Head of caudate nucleus (tissue), 42 donors: Measurements from ENCODE around the gene GPAM.
"Not testable (repeated sequence)": the region's sequence is repeated elsewhere in the genome, so short reads cannot be mapped to it uniquely, and the experiment has no call there.

Source experiments
- DNase-seq, 42 donors: peaks; one replicate each; pipeline versions ENCODE4 v3.0.0 to v3.0.0-alpha.2; 2020 to 2021; ENCODE audit warnings: mixed read lengths in 7 of 42
- intact Hi-C: fragments of 100-400 bp; cut with DNase I; formaldehyde crosslinking; loops from one replicate; pipeline ENCODE4 v1.15.0; 2022

The GPAM gene, protein sequence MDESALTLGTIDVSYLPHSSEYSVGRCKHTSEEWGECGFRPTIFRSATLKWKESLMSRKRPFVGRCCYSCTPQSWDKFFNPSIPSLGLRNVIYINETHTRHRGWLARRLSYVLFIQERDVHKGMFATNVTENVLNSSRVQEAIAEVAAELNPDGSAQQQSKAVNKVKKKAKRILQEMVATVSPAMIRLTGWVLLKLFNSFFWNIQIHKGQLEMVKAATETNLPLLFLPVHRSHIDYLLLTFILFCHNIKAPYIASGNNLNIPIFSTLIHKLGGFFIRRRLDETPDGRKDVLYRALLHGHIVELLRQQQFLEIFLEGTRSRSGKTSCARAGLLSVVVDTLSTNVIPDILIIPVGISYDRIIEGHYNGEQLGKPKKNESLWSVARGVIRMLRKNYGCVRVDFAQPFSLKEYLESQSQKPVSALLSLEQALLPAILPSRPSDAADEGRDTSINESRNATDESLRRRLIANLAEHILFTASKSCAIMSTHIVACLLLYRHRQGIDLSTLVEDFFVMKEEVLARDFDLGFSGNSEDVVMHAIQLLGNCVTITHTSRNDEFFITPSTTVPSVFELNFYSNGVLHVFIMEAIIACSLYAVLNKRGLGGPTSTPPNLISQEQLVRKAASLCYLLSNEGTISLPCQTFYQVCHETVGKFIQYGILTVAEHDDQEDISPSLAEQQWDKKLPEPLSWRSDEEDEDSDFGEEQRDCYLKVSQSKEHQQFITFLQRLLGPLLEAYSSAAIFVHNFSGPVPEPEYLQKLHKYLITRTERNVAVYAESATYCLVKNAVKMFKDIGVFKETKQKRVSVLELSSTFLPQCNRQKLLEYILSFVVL

DNA sequence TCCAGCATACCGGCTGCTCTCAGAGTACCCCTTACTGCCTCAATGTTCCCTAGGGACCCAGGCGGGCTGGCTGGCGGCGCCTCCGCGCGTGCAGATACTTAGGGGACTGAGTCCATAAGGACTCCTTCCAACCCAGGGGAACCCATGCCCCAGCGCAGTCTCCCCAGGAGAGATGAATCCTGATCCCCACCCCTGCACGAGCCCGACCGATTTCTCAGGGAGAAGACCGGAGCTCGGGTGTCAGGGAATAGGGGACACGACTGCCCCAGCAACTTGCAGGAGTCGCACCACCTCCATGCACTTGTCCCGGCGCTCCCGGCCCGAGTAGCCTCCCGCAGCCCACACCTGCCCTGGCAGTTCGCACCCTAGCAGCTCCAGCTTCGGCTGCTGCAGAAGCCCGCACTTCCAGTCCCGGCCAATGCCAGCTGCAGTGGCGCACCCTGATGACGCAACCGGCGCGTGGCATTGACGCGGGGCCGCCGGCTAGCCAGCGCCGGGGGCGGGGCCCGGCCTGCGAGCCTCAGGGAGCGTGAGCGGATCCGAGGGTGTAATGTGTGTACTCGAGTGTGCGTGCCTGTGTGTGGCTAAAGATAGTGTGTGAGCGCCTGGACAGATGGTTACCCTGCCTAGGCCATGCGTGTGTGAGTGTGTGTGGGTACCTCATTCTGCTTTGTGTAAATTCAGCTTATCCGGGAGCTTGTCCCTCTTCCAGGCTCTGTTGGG, at the start of gene GPAM:
Gene GPAM (minus strand): TSS at position 437 of the 723 bp plus-strand sequence. CDS start 1,981 bp downstream, outside the sequence.
- intact Hi-C loops, result no loop called here
- peak; percentile 89 to 100 (median 97) for DNase-seq

DNA sequence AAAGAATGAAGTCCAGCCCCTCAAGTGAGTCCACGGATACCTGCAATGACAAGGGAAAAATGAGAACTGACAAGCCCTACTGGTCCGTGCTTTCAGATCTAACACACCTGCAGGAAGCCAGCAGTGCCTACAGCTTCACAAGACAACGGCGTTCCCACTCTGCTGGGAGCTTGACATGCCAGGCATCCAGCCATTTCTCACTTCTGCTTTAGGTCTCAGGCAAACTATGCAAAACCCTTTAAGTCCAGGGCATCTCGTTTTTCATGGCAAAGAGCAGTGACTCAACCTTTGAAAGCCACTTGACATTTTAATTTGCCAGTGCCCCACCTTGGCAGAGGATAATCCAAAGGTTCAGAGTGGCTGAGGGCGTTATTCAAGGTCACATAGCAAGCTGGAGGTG, 49.1 kb upstream of the GPAM start:
- DNase-seq, result no peak

DNA sequence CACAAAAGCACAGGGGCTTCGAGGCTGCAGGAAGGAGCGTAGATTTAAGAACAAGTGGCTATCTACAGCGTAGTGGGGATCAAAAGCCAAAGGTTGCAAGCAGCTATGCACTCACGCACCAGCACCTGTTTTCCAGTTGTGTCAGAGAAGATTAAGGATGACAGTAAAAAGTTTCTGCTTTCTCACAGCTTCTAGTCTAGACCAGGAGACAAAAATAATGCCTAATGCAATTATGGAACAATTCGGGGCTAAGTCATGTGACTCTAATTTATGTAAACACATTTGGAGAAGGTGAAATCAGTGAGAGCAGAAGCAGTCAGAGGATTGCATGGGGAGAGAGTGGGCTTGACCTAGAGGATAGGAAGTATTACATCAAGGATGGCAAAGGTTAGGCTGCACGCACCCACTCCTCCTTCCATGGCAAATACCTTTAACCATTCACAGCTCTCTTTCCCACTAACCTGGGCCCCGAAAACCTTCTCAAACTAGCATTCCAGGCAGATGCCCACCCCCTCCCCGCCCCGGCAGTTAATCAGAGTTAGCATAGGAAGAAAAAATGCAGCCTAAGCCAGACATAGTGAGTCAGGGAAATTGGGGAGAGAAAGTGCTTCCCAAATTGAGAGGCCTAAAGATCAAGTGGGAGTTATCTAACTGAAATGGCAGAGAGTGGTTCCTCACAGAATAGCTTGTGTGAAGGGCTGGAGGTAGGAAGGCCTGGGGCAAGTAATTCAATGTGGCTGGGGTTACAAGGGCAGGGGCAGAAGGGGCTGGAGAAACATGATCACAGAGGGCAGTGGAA, 48.2 kb upstream of the GPAM start:
- intact Hi-C loops, result no loop called here
- no peak for DNase-seq

More for the DNA sequence above, 49.1 kb upstream of the GPAM start:
- intact Hi-C loops, result no loop called here

DNA sequence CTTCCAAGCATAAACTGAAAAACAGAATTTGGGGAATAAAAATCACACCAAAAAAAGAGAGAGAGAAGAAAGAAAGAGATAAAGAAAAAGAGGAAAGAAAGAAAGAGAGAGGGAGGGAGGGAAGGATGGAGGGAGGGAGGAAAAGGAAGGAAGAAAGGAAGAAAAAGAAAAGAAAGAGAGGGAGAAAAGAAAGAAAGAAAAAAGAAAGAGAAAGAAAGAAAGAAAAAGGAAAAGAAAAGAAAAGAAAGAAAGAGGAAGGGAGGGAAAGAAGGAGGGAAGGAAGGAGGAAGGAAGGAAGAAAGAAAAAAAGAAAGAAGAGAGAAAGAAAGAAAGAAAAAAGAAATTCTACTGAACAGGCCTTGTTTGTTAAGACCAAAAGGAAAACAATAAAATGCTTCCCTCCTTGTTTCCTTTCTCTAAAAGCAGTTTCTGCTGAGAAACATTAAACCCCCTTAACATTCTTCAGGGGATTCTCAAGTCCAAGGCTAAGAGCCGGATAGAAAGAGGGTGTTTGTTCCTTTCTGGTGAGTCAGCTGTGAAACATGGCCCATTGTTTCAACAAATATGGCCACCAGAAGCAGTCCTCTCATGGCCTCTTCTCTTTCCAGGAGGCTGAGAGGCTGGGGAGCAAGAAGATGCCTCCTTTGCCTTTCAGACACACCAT, 46.9 kb upstream of the GPAM start:
- DNase-seq, result no peak
- intact Hi-C loops, result no loop called here

DNA sequence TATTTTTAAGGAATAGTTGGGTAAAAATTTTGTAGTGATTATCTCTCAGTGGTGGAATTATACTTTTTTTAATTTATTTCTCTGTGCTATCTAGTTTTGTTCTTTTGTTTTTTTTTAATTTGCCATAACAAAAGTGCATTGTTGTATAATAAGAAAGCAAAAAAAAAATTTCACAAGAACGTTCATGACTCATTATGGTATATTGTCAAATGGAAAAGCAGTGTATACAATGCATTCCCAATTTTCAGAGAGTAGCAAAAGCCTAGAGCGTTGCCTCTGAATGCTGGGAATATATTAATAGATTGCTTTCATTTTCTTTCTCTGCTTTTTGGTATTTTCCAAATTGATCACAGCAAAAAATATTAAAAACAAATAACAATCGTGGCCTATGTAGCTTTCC, 46.3 kb upstream of the GPAM start:
- intact Hi-C loops, result no loop called here
- DNase-seq, result no peak

DNA sequence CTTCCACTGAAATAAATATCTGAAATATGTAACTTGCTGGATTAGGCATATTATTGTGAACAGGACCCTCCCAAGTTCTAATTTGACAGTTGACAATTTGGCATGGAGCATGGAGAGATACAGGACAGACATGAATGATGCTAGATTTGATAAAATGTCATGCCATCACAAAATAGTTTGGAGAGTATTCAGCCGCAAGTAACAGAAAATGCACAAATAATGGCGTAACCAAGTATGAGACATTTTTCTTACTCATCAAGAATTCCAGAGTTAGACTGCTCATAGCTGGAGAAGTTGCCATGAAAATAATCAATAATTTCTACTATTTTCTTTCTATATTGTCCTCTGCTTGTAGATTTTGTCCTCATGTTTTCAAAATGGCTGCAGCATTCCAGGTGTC, 45.5 kb upstream of the GPAM start:
- intact Hi-C loops, result no loop called here
- DNase-seq, result no peak

DNA sequence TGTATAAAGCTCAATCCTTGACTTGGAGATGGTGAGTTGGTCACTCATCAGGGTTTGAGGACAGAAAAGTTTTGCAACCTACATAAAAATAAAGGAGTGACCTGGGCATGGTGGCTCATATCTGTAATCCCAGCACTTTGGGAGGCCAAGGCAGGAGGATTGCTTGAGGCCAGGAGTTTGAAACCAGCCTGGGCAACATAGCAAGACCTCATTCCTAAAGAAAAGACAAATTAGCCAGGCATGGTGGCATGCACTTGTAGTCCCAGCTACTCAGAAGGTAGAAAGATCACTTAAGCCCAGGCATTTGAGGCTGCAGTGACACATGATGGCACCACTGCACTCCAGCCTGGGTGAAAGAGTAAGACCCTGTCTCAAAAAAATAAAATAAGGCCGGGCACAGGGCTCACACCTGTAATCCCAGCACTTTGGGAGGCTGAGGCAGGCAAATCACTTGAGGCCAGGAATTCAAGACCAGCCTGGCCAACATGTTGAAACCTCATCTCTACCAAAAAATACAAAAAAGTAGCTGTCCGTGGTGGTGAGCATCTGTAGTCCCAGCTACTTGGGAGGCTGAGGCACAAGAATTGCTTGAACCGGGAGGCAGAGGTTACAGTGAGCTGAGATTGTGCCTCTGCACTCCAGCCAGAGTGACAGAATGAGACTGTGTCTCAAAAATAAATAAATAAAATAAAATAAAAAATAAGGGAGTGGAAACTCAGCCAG, 45.0 kb upstream of the GPAM start:
- intact Hi-C loops, DNase-seq: not testable (repeated sequence)

DNA sequence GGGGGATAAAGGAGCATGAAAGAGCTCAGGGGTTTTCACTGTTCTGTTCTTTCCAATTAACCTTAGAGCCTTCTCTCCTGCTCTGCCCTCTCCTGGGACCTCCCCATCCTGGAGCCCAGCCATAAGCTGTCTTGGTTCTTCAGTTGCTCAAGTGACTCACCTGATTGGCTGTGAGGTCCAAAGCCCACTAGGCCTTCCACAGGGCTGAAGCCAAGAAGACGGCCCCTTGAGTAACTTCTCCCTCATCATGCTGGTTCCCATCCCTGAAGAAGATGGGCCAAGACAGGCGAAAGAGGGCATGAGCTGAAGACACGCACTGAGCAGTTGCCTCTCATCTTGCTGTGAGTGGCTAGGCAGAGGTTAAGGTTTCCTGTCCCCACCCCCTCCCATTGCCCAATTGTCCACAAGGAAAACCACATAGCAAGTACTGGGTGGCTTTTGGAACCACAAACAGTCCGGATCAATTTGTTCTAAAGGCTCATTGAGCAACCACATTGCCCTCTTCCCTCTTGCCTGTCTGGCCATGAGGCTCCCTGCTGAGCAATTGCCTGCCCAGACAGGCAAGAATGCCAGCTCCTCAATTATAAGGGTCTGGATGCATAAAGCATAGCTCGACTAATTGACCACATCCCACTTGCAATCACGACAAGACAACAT, 43.9 kb upstream of the GPAM start:
- intact Hi-C loops, result no loop called here
- peak in 2 of 42 donors; percentile 5 to 44 for DNase-seq

DNA sequence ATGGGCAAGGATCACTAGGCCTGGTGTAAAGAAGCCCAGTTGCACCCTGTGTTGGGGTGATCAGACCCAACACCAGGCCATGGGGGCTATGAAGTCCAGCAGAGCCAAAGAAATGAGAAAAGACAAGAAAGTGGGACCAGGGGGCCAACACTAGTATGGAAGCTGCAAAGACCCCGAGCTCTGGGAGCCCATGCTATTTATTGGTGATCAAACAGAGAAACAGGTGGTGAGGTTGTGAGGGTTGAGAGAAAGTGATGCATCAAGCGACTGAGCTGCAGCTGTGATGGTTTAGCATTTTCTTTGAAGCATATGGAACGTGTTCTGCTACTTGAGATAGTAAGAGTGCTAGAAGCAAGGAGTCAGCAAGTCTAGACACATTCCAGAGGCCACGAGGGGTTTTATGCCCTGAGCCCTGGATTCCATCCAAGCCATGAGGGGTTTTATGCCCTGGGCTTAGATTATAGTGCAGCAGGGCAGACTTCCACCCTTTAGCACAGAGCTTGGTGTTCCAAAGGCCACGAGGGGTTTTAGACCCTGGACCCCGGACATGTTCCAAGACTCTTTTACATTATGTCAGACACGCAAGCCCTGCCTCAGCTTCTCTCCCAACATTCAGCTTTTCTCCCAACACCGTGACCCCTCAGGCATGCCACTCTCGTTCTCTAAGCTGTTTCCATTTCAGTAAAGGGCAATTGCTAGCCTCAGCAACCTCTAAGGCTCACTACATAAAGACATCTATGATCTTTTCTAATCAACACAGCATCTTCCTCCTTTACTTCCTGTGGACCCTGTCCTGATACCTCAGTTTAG, 43.1 kb upstream of the GPAM start:
- no peak for DNase-seq
- intact Hi-C loops, result no loop called here

DNA sequence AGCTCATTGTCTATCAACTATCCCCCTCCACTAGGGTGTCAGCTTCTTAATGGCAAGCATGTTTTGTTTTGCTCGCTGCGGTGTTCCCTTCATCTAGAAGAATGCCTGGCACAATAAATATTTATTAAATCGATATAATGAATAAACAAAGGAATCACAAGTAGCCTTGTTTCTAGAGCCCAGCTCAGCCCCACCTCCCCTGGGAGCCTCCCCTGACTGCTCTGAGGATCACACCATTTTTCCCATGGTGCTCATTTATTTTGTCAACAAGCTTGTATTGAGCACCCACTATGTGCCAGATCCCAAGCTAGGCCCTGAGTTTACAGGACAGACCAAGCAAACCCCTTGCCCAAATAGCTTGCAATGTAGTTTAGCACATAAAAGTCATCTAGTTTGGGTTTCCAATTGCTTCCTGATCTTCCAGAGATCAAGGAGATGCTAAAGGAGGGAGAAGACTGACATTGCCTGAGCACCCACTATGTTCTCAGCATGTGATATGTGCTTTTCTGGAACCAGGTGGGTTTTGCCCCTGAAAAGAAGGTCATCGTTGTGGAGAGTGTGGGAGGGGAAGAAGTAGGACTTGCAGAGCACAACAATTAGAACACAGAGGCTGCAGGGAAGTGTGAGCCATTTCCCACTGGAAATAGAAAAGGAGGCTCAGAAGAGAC, 42.3 kb upstream of the GPAM start:
- intact Hi-C loops, result no loop called here
- no peak for DNase-seq

DNA sequence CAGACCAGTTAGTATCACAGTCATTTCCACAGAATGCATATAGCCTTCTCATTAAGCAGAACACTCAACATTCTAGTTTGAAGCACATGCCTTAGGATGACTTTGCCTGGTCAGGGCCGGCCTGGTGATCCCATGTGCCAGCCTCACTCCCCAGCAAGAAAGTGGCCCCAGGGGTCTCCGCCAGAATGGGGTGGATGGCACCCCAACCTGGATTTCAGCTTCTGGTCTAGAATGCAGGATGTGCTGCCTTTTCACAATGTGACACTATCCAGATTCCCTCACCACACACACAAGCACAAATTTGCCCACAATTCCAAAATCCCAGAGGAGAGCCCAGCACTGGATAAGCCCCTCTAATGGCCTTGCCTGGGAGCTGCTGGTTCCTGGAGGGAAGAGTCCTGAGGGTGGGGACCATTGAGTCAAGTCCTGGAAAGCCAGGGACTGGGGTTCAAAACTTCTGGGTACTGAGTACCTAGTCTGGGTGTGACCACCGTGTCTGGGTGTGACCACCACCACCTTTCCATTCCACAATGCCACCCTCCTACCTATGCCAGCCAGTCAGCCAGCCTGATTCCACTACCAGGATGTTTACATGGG, 41.5 kb upstream of the GPAM start:
- no peak for DNase-seq
- intact Hi-C loops, result no loop called here

DNA sequence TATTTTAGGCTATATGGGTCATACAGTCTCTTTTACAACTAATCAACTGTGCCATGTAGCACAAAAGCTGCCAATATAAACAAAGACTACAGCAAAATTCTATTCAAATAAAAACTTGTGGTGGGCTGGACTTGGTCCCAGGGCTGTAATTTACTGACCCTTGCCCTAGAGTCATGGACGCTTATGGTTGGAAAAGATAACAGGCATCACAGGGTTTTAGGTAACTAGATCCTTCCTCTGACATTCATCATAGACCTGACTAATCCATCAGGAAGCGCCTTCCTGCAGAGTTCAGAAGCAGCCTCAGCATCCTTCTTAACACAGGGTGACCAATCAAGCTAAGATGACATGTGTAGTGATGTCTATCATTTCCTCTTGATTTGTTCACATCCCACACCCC, 40.2 kb upstream of the GPAM start:
- no peak for DNase-seq
- intact Hi-C loops, result no loop called here

DNA sequence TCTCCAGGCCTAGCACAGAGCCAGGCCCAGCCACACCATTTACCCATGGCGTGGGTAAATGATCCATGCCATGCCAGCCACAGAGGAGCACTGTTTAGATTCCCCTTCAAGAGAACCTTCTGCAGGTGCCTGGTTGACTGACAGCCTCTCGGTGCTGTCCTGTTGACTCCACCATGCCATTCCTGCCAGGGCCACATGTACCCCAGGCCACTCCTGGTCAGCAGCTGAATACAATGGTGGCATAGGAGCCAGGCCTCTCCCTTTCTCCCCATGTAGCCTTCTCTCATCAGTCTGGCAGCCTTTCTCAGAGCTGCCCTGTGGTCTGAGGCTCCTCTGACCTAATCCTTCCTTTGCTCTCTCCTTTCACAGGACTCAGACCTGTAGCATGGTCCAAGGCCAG, 39.2 kb upstream of the GPAM start:
- intact Hi-C loops, result no loop called here

DNA sequence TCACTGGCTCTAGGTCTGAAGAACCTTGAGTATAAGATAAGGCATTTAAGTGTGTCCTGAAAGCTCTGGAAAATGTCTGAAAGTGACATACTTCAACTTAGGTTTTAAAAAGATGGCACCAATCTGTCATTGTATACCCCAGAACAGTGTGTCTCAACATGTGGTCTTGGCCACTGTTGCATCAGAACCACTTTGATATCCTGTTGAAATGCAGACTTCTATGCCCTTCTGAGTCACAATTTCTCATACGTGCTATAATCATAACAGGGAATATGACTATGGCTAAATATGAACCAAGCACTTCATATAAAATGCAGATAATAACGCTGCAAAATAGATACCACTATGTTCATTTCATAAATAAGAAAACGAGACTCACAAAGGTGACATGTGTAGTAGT, 38.0 kb upstream of the GPAM start:
- intact Hi-C loops, result no loop called here
- DNase-seq, result no peak

More for the DNA sequence above, 39.2 kb upstream of the GPAM start:
- no peak for DNase-seq

DNA sequence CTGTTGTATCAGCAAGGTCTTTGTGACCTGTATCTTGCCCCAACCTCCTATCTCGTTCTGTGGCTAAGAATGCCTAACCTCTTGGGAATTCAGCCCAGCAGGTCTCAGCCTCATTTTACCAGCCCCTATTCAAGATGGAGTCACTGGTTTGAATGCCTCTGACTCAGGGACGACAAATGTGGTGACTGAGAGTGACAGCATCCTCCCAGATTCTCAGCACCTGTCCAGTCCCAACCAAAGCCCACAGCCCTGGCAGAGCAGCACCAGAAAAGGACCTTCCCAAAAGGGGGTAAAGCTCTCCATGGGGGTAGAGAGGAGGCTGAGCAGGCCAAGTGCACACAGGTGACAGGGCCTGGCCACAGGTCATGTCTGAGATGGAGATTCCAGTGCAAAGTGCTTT, 35.4 kb upstream of the GPAM start:
- intact Hi-C loops, result no loop called here
- no peak for DNase-seq

DNA sequence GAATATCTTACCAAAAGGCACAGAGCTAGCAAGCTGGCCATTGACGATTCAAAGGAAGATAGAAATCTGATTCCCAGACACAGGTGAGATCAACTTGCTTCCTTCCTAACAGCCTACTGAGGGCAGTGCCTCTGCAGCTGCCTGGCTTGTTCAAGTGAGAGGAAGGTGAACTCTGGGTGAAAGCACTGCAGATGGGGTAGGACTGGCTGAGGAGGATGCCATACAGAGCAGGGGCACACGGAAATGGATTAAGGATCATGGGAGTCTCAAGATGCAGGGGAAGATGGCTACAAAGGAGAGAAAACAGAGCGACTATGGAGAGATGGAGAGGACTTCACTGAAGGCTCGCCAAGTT, 34.4 kb upstream of the GPAM start:
- DNase-seq, result no peak
- intact Hi-C loops, result no loop called here
